ENCODE data around the gene MORF4L1.
"Not testable (repeated sequence)": the region's sequence is repeated elsewhere in the genome, so short reads cannot be mapped to it uniquely, and the experiment has no call there.

MORF4L1 gene

GRCh38 chr15:78927077-78927790 is 54.5 kb downstream of the MORF4L1 start:
- no peak for DNase-seq

GRCh38 chr15:78928176-78928575 is 55.5 kb downstream of the MORF4L1 start:
- not testable (repeated sequence) for DNase-seq

GRCh38 chr15:78928616-78929093 is 56.0 kb downstream of the MORF4L1 start:
- no peak for DNase-seq

GRCh38 chr15:78929536-78930264 is 57.0 kb downstream of the MORF4L1 start:
- DNase-seq = no peak

GRCh38 chr15:78930577-78931388 is 58.1 kb downstream of the MORF4L1 start:
- no peak for DNase-seq

GRCh38 chr15:78931439-78932257 is 59.0 kb downstream of the MORF4L1 start:
- no peak for DNase-seq

- DNase-seq = no peak
These were observed 59.6 kb downstream of the MORF4L1 start for GRCh38 chr15:78932258-78932808.

GRCh38 chr15:78933187-78933822 is 60.6 kb downstream of the MORF4L1 start:
- DNase-seq = no peak

- no peak for DNase-seq
These were observed 61.3 kb downstream of the MORF4L1 start for GRCh38 chr15:78933823-78934654.

GRCh38 chr15:78934655-78935023 is 61.9 kb downstream of the MORF4L1 start:
- DNase-seq = no peak

GRCh38 chr15:78937132-78937739 is 64.5 kb downstream of the MORF4L1 start:
- no peak for DNase-seq

- no peak for DNase-seq
These were observed 66.2 kb downstream of the MORF4L1 start for GRCh38 chr15:78938658-78939488.

GRCh38 chr15:78942741-78943140 is 70.1 kb downstream of the MORF4L1 start:
- DNase-seq = no peak

- no peak for DNase-seq
These were observed 71.0 kb downstream of the MORF4L1 start for GRCh38 chr15:78943692-78944091.

- no peak for DNase-seq
These were observed 71.5 kb downstream of the MORF4L1 start for GRCh38 chr15:78944202-78944625.

GRCh38 chr15:78944669-78945407 is 72.1 kb downstream of the MORF4L1 start, which contains the start of gene CTSH:
TSS of gene CTSH (minus strand) at chr15:78945046. CDS start at chr15:78944981, 65 bp downstream.
- DNase-seq = peak; percentile 80

GRCh38 chr15:78946493-78946892 is 73.8 kb downstream of the MORF4L1 start:
- DNase-seq = no peak

GRCh38 chr15:78947506-78947905 is 74.8 kb downstream of the MORF4L1 start:
- DNase-seq = no peak
